ENCODE data around the gene HEXIM2.
A peak's percentile ranks its signal among the peaks of the same experiment; 100 is the strongest.
"Not testable (repeated sequence)": the region's sequence is repeated elsewhere in the genome, so short reads cannot be mapped to it uniquely, and the experiment has no call there.

The HEXIM2 gene

DNA sequence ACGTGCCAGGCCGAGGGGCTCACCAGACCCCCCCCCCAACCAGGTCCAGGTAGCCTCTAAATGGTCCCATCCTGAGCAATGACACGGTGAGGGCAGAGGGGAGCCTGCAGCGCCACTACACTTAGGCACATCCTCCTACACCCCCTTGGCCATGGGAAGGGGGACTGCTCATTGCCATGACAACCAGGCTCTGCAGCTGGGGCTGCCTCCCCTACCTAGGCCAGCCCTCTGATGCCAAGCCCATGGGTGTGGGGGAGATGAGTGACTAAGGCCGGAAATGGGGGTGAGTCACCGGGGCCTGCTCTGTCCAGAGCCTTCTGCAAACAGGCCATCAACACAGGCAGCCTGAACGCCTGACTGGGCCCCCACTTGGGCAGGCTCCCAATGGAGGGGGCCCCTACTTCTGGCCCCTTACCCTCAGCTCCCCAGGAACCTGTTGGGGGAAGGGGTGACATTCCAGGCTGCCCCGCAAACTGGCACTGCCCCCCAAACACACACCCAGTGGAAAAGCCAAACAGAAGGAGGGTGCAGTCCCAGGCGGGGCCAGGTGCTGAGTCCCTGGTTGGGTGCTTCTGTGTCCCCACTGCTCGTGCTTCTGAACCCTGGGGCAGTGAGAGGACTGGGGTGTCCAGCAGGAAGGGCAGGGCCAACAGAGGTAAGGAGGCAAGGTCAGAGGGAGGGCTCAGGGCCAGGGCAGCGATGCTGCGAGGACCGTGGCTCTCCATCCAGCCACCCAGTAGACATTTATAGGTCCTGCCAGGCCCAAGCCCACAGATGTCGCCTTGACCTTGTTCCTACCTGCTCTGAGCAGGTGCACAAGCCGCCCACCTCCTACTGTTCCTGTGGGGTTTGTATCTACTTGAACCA lies 37.5 kb upstream of the HEXIM2 start:
- TF ChIP-seq, protein P1, sequence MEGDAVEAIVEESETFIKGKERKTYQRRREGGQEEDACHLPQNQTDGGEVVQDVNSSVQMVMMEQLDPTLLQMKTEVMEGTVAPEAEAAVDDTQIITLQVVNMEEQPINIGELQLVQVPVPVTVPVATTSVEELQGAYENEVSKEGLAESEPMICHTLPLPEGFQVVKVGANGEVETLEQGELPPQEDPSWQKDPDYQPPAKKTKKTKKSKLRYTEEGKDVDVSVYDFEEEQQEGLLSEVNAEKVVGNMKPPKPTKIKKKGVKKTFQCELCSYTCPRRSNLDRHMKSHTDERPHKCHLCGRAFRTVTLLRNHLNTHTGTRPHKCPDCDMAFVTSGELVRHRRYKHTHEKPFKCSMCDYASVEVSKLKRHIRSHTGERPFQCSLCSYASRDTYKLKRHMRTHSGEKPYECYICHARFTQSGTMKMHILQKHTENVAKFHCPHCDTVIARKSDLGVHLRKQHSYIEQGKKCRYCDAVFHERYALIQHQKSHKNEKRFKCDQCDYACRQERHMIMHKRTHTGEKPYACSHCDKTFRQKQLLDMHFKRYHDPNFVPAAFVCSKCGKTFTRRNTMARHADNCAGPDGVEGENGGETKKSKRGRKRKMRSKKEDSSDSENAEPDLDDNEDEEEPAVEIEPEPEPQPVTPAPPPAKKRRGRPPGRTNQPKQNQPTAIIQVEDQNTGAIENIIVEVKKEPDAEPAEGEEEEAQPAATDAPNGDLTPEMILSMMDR (IDR thresholded peaks at IDR 0.05), result no peak
- intact Hi-C loops (cut with DNase I; ENCODE audit: low total_unique reads), result no loop called here
- peak overlapping the region; percentile 61 to 67 for H3K27ac ChIP-seq
- DNase-seq, result peak; percentile 78 to 84
- H3K9me3 ChIP-seq, result no peaks in the 10 kb centered on the region
- H3K27me3 ChIP-seq, result no peaks in the 10 kb centered on the region
- H3K36me3 ChIP-seq, result peaks cover 10 to 21% (median 15%) of the 10 kb centered on the region in 3 donors
- H3K4me1 ChIP-seq, result peaks cover 0 to 73% (median 48%) of the 10 kb centered on the region in 4 donors
- H3K4me3 ChIP-seq, result no peak overlapping the region

DNA sequence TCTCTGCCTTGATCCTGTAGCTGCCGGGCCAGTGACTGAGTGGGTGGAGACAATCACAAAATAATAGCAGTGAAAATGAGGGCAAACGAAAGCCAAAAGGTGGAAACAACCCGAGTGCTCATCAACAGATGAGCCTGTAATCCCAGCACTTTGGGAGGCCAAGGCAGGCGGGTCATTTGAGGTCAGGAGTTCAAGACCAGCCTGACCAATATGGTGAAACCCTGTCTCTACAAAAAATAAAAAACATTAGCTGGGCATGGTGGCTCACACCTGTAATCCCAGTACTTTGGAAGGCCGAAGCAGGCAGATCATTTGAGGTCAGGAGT lies 36.9 kb upstream of the HEXIM2 start:
- DNase-seq; H3K4me3 ChIP-seq; H3K27me3 ChIP-seq; intact Hi-C loops (cut with DNase I; ENCODE audit: low total_unique reads); H3K9me3 ChIP-seq: not testable (repeated sequence)
- peaks cover 5 to 15% (median 10%) of the 10 kb centered on the region in 3 donors for H3K36me3 ChIP-seq
- peak overlapping the region; percentile 61 to 67 for H3K27ac ChIP-seq
- H3K4me1 ChIP-seq, result peaks cover 0 to 79% (median 53%) of the 10 kb centered on the region in 4 donors

GRCh38 chr17:45125509-45125908 lies 36.2 kb upstream of the HEXIM2 start:
- Histone ChIP-seq H3K9me3 (no peaks in the 10 kb centered on the region), H3K4me3 (no peak overlapping the region), H3K36me3 (peaks cover 0 to 8% (median 2%) of the 10 kb centered on the region in 3 donors), H3K27me3 (no peaks in the 10 kb centered on the region), H3K4me1 (peaks cover 0 to 86% (median 60%) of the 10 kb centered on the region in 4 donors), H3K27ac (no peak overlapping the region)
- DNase-seq, result no peak
- TF ChIP-seq, protein P1 (IDR thresholded peaks at IDR 0.05), result no peak
- intact Hi-C loops (cut with DNase I; ENCODE audit: low total_unique reads), result no loop called here

GRCh38 chr17:45127207-45127547 lies 34.5 kb upstream of the HEXIM2 start:
- no peaks in the 10 kb centered on the region for H3K9me3 ChIP-seq
- intact Hi-C loops (cut with DNase I; ENCODE audit: low total_unique reads), result no loop called here
- peaks cover 0 to 86% (median 74%) of the 10 kb centered on the region in 4 donors for H3K4me1 ChIP-seq
- no peak for DNase-seq
- H3K27me3 ChIP-seq, result no peaks in the 10 kb centered on the region
- TF ChIP-seq, protein P1 (IDR thresholded peaks at IDR 0.05), result no peak
- peak overlapping the region; percentile 98 to 99 for H3K27ac ChIP-seq
- H3K36me3 ChIP-seq, result no peaks in the 10 kb centered on the region
- H3K4me3 ChIP-seq, result peak overlapping the region in 1 of 2 donors; percentile 21

DNA sequence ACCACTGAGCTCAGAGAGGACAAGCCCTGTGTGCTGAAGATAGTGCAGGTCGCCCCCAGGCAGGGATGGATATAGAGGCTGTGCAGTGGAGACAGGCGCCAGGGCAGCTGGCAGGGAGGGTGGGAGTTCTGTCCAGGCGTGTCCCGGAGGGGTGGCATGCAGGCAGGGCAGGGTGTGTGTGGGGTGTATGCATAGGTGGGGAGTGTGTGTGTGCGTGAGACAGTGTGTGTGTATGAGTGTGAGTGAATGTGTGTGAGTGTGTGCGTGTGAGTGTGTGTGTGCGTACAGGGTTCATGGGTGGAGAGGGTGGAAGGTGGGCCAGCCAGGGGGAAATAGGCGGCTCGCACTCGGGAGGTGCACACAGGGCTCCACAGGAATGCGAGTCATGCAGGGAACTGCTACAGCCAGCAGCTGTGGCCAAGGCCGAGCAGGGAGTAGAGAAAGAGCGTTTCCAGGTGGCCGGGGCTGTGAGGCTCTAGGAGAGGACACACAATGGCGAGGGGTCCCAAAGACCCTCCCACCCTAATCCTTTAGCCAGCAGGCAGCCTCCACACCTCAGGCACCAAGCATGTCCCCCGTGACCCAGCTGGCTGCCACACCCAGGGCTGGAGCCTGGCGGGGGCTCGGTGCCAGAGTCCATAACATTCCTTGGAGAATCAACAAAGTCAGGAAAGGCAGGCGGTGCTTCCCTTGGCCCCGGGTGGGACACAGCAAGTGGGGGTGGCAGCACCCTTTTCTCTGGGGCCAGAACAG lies 34.0 kb upstream of the HEXIM2 start:
- Histone ChIP-seq H3K27me3 (no peaks in the 10 kb centered on the region), H3K4me3 (peak overlapping the region; percentile 21 to 37), H3K36me3 (no peaks in the 10 kb centered on the region), H3K4me1 (peaks cover 0 to 81% (median 73%) of the 10 kb centered on the region in 4 donors), H3K9me3 (no peaks in the 10 kb centered on the region), H3K27ac (peak overlapping the region; percentile 98 to 99)
- peak; percentile 67 to 90 for DNase-seq
- intact Hi-C loops (cut with DNase I; ENCODE audit: low total_unique reads), result no loop called here
- TF ChIP-seq, protein P1 (IDR thresholded peaks at IDR 0.05), result no peak

DNA sequence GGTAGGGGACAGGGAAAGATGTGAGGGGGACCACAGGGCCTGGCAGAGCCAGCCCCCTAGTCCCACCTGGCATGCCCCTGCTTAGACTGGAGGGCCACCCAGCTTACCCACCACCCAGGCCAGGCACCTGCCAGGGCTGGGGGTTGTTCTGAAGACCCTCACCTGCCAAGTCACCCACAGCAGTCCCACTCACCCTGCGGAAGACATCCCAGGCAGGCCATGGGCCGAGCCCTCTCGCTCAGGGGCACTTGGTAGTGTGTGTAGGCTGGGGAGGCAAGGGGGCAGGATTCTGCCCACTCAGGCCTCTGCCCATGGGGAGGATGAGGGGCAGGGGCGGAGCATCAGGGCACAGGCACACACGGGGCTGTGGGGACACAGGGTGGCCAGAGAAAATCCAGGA lies 33.3 kb upstream of the HEXIM2 start:
- intact Hi-C loops (cut with DNase I; ENCODE audit: low total_unique reads), result no loop called here
- H3K27ac ChIP-seq, result peak overlapping the region; percentile 98 to 99
- no peaks in the 10 kb centered on the region for H3K27me3 ChIP-seq
- DNase-seq, result no peak
- H3K4me3 ChIP-seq, result peak overlapping the region in 1 of 2 donors; percentile 37
- H3K36me3 ChIP-seq, result no peaks in the 10 kb centered on the region
- no peaks in the 10 kb centered on the region for H3K9me3 ChIP-seq
- H3K4me1 ChIP-seq, result peaks cover 0 to 75% (median 69%) of the 10 kb centered on the region in 4 donors
- TF ChIP-seq, protein P1 (IDR thresholded peaks at IDR 0.05), result no peak
